NCI-H2171 (cell line): Measurements from ENCODE around the gene ZCCHC24.

Experiments used
- DNase-seq: peaks from one replicate; lab custom pipeline; 2025; lab: John Stamatoyannopoulos, UW

Gene ZCCHC24

GRCh38 chr10:79431428-79431827, 14.0 kb downstream of the ZCCHC24 start:
- DNase-seq = no peak

- DNase-seq = no peak
These were observed 14.5 kb downstream of the ZCCHC24 start for GRCh38 chr10:79430936-79431335.

- DNase-seq = no peak
These were observed 15.0 kb downstream of the ZCCHC24 start for GRCh38 chr10:79430325-79430905.

- no peak for DNase-seq
These were observed 15.7 kb downstream of the ZCCHC24 start for GRCh38 chr10:79429751-79430150.

- DNase-seq = no peak
These were observed 17.5 kb downstream of the ZCCHC24 start for GRCh38 chr10:79427965-79428364.

GRCh38 chr10:79425074-79425532, 20.3 kb downstream of the ZCCHC24 start:
- no peak for DNase-seq

GRCh38 chr10:79424221-79425073, 21.0 kb downstream of the ZCCHC24 start:
- no peak for DNase-seq

GRCh38 chr10:79422178-79422892, 23.1 kb downstream of the ZCCHC24 start:
- DNase-seq = no peak

- no peak for DNase-seq
These were observed 24.3 kb downstream of the ZCCHC24 start for GRCh38 chr10:79420974-79421688.

GRCh38 chr10:79418886-79419595, 26.4 kb downstream of the ZCCHC24 start:
- no peak for DNase-seq

- DNase-seq = no peak
These were observed 27.1 kb downstream of the ZCCHC24 start for GRCh38 chr10:79418274-79418673.

- no peak for DNase-seq
These were observed 27.7 kb downstream of the ZCCHC24 start for GRCh38 chr10:79417731-79418130.

GRCh38 chr10:79417266-79417665, 28.2 kb downstream of the ZCCHC24 start:
- no peak for DNase-seq

GRCh38 chr10:79416578-79417255, 28.7 kb downstream of the ZCCHC24 start:
- no peak for DNase-seq

- DNase-seq = no peak
These were observed 29.5 kb downstream of the ZCCHC24 start for GRCh38 chr10:79415736-79416577.

- no peak for DNase-seq
These were observed 30.7 kb downstream of the ZCCHC24 start for GRCh38 chr10:79414714-79415113.

- no peak for DNase-seq
These were observed 32.2 kb downstream of the ZCCHC24 start for GRCh38 chr10:79413196-79413595.

GRCh38 chr10:79412516-79412915, 32.9 kb downstream of the ZCCHC24 start:
- DNase-seq = no peak

GRCh38 chr10:79411546-79412495, 33.6 kb downstream of the ZCCHC24 start:
- DNase-seq = no peak
